PFSK-1 (cell line): ENCODE results near the gene TMOD2.

Experiments used
- REST ChIP-seq, 2 experiments: IDR thresholded peaks; 2 replicates each; pipeline versions ENCODE4 v1.6.1 to v1.8.0; 2011 to 2012; ENCODE audit warnings: low read depth in 2 of 2, low read length in 2 of 2, control low read depth in 1 of 2, inconsistent platforms in 1 of 2, mild to moderate bottlenecking in 1 of 2, moderate library complexity in 1 of 2; ENCODE audit not compliant: insufficient read depth in 1 of 2
- SIN3A ChIP-seq: IDR thresholded peaks from 2 replicates; pipeline ENCODE4 v1.6.1; 2012; ENCODE audit warnings: mild to moderate bottlenecking, low read length, moderate library complexity, borderline replicate concordance; ENCODE audit not compliant: insufficient read depth

GRCh38 chr15:51799282-51800252, 48.2 kb downstream of the TMOD2 start:
- TF ChIP-seq SIN3A (no peak), REST (IDR thresholded peaks at IDR 0.05; ENCODE audit: insufficient read depth in 1 of 2, low read depth in 2 of 2, low read length in 2 of 2) (no peak)
